NK-92 treated with Interleukin-12 subunit alpha and Interleukin-12 subunit beta, amount 100 ng/mL, for 24 hours (cell line): ENCODE results near the gene MFSD8.
"Not testable (repeated sequence)": the region's sequence is repeated elsewhere in the genome, so short reads cannot be mapped to it uniquely, and the experiment has no call there.

Experiments
- DNase-seq: peaks from one replicate; lab custom pipeline; 2025; lab: John Stamatoyannopoulos, UW

The MFSD8 gene, protein sequence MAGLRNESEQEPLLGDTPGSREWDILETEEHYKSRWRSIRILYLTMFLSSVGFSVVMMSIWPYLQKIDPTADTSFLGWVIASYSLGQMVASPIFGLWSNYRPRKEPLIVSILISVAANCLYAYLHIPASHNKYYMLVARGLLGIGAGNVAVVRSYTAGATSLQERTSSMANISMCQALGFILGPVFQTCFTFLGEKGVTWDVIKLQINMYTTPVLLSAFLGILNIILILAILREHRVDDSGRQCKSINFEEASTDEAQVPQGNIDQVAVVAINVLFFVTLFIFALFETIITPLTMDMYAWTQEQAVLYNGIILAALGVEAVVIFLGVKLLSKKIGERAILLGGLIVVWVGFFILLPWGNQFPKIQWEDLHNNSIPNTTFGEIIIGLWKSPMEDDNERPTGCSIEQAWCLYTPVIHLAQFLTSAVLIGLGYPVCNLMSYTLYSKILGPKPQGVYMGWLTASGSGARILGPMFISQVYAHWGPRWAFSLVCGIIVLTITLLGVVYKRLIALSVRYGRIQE

DNA sequence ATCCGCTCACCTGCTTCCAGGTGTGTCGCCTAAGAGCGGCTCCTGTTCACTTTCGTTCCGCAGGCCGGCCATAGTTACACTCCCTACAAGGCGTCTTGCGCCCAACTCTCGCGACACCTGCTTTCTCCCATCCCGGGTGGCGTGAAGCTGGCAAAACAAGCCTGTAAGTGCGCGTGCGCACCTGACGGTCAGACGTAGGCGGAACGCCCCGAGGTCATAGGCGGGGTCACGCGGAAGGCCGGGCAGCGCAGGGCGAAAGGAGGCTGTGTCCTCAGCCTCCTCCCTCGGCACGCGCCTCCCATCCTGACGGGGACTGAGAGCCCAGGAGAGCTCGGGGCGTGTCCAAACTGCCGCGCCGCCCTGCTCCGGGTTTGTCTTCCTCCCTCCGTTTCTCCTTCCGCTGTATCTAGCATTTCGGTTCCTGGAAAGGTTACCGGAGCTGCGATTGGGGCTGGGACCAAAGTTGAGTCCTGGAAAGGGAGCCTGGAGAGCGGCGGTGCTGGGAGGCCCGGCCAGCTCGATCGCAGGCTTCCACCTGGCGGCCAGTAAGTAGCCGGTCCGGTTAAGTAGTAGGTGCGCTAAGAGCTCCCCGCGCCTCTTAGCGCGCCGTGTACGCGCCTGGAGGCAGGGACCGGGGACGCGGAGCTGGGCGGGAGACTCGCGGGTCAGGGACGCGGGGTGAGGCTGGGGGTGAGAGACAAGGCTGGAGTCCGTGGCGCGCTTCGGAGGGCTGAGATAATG is at the start of gene MFSD8, which contains the start of gene ABHD18:
MFSD8 (minus strand) TSS at position 112 of the 741 bp plus-strand sequence; CDS start at position 72, 40 bp downstream.
ABHD18 (plus strand) TSS at position 345 of the 741 bp plus-strand sequence. CDS start 17,550 bp downstream, outside the sequence.
- peak; percentile 94 for DNase-seq

DNA sequence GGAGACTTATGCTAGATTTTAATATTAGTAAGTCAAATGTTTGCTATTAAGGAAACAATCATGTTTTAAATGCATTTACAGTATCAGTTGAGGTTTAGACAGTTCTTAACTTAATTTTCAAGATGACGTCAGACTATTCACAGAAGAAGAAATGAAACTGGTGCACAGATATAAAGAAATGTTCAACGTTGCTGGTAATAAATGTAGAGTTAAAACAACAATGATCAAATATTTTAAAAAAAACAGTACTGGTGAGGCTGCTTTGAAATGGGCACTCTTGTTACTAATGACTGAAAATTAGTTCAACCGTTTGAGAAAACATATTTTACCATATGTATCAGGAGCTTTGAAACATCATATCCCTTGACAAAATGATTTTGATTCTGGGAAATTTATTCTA is 44.5 kb upstream of the MFSD8 start:
- DNase-seq = no peak

DNA sequence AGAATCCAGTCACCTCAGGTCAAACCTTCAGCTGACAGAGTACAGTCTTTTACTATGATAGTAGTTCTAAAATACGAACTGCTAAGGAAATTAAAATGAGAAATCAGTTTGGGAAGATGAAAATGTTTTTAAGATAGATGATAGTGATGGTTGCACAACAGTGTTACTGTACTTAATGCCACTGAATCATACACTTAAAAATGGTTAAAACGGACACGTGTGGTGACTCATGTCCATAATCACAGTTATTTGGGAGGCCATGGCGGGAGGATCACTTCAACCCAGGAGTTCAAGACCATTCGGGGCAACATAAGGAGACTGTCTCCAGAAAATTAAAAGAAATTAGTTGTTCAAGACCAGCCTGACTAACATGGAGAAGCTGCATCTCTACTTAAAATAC is 41.6 kb upstream of the MFSD8 start:
- DNase-seq = no peak

DNA sequence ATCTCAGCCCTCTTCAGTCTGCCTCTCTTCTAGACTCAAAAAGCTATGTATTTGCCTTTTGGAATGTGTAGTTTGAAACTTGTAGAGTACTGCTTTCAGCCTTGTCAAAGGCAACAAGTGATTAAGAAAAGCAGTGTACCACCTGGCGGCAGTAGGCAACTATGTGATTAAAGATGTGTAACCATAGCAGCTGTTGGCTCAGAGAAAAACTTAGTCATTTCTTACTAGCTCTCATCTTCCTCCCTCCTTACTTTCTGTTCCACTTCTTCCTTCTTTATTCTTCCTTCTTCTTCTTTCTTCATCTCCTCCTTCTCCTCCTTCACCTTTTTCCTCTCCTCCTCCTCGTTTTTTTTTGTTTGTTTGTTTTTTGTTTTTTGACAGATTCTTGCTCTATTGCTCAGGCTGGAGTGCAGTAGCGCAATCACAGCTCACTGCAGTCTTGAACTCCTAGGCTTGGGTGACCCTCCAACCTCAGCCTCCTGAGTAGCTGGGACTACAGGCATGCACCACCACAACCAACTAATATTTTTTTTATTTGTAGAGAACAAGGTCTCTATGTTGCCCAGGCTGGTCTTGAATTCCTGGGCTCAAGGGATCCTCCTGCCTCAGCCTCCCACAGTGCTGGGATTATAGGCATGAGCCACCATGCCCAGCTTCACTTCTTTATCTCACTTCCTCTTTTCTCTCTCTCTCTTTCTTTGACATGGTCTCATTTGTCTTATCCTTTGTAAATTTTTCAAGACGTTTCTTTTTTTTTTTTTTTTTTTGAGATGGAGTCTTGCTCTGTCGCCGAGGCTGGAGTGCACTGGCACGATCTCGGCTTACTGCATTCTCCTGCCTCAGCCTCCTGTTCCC is 32.8 kb upstream of the MFSD8 start:
- no peak for DNase-seq

DNA sequence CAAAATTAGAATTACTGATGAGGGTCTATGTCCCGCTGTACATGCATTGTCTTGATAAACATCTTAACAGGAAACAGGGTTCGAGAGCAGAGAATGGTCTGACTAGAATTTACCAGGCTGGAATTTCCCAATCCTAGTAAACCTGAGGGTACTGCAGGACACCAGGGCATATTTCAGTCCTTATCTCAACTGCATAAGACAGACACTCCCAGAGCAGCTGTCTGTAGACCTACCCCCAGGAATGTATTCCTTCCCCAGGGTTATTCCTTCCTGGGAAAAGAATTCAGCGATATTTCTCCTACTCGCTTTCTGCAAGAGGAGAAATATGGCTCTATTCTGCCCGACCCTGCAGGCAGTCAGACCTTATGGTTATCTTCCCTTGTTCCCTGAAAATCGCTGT is 31.5 kb upstream of the MFSD8 start:
- DNase-seq = not testable (repeated sequence)

DNA sequence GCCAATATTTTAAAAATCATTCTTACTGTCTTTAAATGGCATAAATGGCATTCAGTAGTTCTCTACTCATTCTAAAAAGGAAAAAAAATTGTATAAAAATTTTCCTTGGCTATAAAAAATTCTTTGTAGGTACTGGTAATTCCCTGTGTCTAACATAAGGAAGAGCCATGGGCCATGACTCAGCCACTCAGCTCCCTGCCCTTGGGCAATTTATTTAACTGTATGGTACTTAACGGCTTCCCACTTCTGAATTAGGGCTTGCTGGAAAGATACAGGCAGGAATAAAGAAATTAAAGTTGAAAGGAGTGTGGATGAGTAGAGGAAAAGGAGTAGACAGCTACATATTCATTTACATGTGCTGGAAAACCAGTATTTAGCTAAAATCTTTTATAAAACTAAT is 30.8 kb upstream of the MFSD8 start:
- DNase-seq = no peak

DNA sequence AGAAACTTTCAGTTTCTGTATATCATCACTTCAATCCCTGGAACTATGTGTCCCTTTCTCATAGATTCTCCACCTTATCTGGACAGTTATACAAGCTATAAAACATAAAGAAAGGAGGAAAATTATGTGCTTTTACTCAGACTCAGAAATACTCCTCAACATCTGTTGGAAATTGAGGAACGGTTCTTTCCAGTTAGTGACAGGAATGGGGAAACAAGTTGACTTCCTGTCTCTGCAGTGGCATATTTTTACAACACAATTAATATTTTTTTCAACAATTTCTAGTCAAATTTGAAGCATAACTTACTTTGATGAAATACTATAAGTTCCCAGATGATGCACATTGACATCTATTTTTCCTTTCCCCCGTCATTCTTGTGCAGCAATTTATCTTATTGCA is 28.2 kb upstream of the MFSD8 start:
- DNase-seq = no peak

DNA sequence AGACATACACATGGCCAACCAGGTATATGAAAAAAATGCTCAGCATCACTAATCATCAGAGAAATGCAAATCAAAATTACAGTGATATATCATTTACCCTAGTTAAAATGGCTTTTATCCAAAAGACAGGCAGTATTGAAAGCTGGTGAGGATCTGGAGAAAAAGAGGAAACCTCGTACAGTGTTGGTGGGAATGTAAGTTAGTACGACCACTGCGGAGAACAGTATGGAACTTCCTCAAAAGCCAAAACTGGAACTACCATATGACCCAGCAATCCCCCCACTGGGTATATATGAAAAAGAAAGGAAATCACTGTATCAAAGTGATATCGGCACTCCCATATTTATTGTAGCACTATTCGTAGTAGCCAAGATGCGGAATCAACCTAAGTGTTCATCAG is 23.7 kb upstream of the MFSD8 start:
- no peak for DNase-seq

DNA sequence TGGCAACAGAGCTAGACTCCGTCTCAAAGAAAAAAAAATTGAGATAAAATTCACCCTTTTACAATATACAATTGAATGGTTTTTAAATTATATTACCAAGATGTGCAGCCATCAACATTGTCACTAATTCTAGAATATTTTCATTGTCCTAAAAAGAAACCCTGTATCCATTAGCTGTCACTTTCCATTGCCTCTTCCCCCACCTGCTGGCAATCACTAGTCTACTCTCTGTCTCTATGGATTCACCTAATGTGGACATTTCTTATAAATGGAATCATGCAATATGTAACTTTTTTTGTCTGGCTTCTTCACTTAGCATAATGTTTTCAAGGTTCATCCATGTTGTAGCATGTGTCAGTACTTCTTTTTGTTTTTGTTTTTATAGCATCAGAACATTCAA is 21.0 kb upstream of the MFSD8 start:
- no peak for DNase-seq

DNA sequence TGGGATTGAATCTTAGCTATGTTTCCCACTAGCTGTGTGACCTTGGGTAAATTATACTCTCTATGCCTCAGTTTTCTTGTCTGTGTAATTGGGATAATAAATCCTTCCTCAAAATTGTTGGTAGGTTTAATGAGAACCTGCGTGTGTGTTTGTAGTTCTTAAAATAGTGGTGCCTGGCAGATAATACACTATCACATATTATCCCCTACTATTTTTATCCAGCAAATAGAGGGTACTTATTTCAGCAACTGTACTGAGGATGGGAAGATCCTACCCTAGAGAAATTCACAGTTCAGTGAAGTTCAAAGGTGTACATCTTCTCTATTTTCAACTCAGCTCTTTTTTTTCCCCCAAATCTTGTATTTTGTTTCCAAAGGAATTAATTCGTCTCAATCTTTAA is 17.5 kb upstream of the MFSD8 start:
- DNase-seq = no peak

DNA sequence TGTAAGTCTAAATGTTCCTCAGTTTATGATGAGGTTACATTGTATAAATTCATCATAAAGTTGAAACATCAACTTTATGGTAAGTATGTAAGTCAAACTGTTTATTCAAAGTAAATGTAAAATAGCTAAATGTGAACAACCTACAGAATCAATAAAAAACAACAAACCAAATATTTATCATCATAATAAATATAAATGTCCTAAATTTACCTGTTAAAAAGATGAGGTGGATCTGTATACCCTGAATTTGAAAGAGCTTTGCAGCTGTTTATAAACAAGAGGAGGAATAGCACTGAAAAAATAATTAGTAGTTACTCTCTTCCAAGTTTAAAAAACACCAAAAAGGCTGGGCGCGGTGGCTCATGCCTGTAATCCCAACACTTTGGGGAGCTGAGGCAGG is 14.0 kb upstream of the MFSD8 start:
- no peak for DNase-seq

DNA sequence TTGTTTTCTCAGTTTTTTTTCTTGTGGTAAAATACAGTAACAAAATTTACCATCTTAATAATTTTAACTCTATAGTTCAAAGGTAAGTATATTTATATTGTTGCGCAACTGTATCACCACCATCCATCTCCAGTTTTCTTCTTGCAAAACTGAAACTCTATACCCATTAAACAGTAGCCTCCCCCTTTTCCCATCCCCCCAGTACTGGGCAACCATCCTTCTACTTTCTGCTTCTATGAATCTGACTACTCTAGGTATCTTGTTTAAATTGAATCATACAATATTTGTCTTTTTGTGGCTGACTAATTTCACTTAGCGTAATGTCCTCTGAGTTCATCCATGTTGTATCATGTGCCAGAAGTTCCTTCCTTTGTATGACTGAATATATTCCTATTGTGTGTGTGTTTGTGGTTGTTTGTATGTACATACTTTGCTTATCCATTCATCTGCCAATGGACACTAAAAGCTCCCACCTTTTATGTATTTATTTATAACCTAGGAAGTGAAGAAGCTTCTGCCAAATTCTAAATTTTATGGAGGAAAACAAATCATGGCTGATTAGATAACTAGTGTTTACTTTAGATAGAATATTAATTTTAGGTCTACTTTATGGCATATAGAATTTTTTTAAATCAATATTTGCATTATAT is 10.3 kb upstream of the MFSD8 start:
- DNase-seq = no peak

DNA sequence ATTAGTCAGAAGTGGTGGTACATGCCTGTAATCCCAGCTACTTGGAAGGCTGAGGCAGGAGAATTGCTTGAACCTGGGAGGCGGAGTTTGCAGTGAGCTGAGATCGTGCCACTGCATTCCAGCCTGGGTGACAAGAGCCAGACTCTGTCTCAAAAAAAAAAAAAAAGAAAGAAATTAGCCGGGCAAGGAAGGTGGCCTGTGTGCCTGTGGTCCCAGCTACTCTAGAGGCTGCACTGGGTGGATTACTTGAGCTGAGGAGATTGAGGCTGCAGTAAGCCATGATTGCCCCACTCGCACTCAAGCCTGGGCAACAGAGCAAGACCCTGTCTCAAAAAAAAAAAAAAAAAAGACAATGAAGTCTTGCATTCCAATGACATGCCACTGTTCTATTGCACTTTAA is 6.0 kb upstream of the MFSD8 start:
- not testable (repeated sequence) for DNase-seq

DNA sequence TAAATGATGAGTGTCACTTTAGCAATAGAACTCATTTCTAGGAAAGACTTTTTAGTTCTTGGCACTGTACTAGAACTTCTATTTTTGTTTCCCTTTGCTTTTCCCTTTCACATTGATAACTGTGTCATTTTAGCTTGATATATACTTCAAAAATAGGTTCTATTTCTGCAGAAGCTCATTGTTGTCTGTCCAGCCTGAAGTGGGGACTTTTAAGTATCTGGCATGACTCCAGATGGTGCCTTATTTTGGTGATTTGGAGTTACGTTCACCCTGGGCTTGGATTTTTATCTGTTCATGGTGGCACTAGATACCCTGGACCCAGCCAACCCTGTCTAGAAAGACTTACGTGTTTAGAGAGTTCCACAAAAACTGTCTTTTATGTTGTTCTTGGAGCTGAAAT is 3.6 kb upstream of the MFSD8 start:
- no peak for DNase-seq

DNA sequence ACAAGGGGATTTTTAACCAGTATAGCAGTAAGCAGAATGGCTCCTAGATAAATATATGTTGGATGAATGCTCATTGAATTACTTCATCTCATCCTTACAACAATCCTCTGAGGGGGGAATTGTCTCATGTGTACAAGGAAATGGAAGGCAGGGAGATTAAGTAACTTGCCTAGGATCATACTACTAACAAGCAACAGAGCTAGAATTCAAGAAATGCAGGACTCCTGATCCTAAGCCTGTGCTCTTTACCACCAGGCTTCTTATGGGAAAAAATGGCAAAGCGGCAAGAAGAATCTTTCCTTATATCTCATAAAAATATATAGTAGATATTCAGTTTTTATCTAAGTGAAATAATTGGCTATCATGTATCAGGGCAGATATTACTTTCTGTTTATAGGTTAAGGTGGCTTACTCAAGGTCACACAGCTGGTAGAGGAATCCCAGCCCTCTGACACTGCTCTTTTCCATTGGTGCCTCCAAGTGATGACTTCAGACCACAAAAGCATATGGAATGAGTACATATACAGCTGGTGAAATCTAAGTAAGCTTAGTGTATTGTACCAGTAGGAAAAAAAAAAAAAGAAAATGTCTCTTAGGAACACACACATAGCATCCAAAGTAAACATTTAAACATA is 2.3 kb upstream of the MFSD8 start:
- no peak for DNase-seq

DNA sequence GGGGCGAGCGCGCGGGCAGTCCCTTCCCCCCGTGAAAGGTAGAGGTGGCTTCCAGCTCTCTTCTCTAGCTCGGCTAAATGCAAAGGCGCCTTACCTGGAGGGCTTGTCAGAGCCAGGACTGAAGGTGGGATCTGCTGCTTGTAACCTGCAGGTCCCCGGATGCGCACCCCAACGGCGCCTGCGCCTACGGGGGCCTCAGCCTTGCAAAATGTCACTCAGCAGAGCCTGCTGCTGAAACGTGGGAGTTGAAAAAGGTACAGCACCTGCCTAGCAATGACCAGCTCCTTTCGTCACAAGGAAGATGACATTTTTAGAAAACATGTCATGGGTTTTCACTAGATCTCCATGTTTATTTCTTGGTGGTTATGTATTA is 816 bp upstream of the MFSD8 start:
- DNase-seq = peak; percentile 36

DNA sequence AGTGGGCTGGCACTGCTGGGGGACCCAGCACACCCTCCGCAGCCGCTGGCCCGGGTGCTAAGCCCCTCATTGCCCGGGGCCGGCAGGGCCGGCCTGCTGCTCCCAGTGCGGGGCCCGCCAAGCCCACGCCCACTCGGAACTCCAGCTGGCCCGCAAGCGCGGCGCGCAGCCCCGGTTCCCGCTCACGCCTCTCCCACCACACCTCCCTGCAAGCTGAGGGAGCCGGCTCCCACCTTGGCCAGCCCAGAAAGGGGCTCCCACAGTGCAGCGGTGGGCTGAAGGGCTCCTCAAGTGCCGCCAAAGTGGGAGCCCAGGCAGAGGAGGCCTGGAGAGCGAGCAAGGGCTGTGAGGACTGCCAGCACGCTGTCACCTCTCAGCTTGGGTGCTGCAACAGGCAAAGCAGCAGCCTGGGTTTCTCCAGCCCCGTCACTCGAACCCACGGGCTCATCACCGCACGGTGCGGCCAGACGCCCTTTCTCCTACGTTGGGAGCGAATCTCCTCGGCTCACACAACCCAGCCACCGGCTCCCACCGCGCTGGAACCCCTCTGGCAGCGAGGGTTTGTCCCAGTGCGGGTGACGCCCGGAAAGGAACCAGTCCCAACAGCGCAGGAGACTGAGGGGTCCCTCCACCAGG is 429 bp downstream of the MFSD8 start:
- not testable (repeated sequence) for DNase-seq

DNA sequence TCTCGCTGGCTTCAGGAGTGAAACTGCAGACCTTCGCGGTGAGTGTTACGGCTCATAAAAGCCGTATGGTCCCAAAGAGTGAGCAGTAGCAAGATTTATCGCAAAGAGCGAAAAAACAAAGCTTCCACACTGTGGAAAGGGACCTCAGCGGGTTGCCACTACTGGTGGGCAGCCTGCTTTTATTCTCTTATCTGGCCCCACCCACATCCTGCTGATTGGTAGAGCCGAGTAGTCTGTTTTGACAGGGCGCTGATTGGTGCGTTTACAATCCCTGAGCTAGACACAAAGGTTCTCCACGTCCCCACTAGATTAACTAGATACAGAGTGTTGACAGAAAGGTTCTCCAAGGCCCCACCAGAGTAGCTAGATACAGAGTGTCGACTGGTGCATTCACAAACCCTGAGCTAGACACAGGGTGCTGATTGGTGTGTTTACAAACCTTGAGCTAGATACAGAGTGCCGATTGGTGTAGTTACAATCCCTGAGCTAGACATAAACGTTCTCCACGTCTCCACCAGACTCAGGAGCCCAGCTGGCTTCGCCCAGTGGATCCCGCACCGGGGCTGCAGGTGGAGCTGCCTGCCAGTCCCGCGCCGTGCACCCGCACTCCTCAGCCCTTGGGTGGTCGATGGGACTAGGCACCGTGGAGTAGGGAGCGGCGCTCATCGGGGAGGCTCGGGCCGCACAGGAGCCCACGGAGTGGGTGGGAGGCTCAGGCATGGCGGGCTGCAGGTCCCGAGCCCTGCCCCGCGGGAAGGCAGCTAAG is 1.2 kb downstream of the MFSD8 start:
- not testable (repeated sequence) for DNase-seq

DNA sequence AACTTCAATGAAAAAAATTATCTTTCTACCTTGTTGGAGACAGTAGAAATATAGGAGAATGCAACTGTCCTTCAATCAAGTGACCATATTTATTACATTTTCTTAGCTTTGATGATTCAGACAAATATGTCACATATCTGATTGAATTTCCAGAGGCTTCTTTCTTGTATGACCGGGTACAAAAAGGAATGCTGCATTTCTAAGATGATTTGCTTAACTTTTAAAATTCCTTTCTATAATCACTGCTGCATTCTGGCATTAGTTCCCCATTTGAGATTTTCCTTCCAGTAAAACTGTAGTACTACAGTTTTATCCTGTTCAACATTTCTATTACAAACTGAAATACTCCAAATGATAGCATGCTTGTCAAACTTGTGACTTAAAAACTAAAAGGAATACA is 5.2 kb downstream of the MFSD8 start:
- no peak for DNase-seq

DNA sequence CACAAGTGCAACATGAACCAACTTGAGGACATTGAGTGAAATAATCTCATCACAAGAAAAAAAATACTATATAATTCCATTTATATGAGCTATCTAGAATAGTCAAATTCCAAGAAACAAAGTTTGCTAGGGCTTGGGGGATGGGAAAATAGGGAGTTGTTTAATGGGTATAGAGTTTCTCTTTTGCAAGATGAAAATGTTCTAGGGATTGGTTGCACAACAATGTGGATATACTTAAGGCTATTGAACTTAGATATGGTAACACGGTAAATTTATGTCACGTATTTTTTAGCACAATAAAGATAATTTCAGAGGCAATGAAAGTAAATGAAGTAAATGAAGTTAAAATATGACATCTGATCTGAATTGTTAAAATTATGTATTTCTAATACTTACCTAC is 7.9 kb downstream of the MFSD8 start:
- no peak for DNase-seq
